Duodenal mucosa (tissue), 2 donors: ENCODE data around the gene CDCP2.
A peak's percentile ranks its signal among the peaks of the same experiment; 100 is the strongest.

ENCODE experiments used
- H3K27ac ChIP-seq: one replicate; pipeline ENCODE4 v1.7.0; 2013; ENCODE audit warnings: low read depth, low read length
- H3K27me3 ChIP-seq, 2 donors: one replicate each; pipeline ENCODE4 v1.7.0; 2013; ENCODE audit warnings: low read length in 2 of 2, control low read depth in 1 of 2; ENCODE audit not compliant: insufficient read depth in 2 of 2, control insufficient read depth in 1 of 2
- H3K36me3 ChIP-seq, 2 donors: one replicate each; pipeline ENCODE4 v1.7.0; 2013; ENCODE audit warnings: low read length in 2 of 2, control low read depth in 1 of 2; ENCODE audit not compliant: insufficient read depth in 2 of 2, control insufficient read depth in 1 of 2
- H3K4me1 ChIP-seq, 2 donors: one replicate each; pipeline ENCODE4 v1.7.0; 2013; ENCODE audit warnings: low read length in 2 of 2, control low read depth in 1 of 2; ENCODE audit not compliant: insufficient read depth in 2 of 2, control insufficient read depth in 1 of 2
- H3K4me3 ChIP-seq, 2 donors: one replicate each; pipeline ENCODE4 v1.7.0; 2013; ENCODE audit warnings: low read length in 2 of 2, low read depth in 1 of 2
- H3K9ac ChIP-seq, 2 donors: one replicate each; pipeline ENCODE4 v1.7.0; 2013; ENCODE audit warnings: low read length in 2 of 2, low read depth in 1 of 2
- H3K9me3 ChIP-seq, 2 donors: one replicate each; pipeline ENCODE4 v1.7.0; 2013; ENCODE audit warnings: low read length in 2 of 2, control low read depth in 1 of 2; ENCODE audit not compliant: control insufficient read depth in 1 of 2

Gene CDCP2

DNA sequence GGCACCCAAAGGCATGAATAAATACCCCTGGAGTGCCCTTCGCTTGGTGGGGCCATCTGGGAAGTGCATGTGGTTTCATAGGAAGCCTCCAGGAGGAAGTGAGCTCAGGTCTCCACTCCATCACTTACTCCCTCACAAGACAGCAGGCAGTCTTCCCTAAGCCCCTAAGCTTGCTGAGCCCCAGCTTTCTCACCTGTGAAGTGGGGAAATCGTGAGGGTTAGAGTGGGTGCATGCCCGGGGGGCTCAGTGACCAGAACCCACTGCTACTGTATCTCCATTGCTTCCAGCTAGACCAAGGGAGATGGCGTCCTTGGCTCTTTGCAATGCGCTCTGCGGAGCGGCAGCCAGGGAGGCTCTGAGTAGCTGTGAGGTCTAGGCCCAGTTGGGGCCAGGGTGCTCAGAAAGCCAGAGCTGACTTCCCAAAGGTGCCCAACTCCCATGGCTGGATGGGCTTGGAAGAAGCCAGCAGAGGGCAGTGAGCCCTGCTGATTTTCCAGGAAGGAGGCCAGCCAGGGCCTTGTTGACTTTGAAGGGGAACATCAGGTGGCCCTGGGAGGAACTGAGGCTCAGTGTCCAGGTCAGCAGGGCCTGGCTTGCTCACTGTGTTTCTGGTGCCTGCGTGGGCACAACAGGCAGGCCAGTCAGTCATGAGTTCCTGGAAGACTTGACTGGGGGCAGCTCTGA lies 27.3 kb downstream of the CDCP2 start:
- Histone ChIP-seq H3K4me1 (peaks cover 21 to 28% of the 10 kb centered on the region in 2 donors), H3K9me3 (no peaks in the 10 kb centered on the region), H3K9ac (no peak overlapping the region), H3K27ac (no peak overlapping the region), H3K36me3 (no peaks in the 10 kb centered on the region), H3K27me3 (peaks cover 0 to under 1% of the 10 kb centered on the region in 2 donors), H3K4me3 (no peak overlapping the region)

DNA sequence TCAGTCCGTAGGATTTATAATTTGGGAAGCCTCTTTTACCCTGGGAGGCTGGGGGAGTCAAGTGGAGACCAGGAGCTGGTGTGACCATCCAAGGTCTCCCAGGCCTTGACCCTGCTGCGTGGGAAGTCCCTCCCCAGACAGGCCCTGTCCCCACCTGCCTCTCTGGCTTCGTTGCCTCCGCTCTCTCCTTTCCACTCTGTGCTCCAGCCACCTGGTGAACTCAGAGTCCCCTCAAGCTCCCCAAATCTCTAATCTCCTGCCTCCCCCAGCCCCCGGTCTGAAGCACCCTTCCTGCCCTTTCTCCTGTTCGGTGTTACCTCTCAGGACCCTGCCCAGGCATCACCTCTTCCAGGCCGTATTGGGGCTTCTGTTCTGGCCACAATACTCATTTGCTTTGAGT lies 27.9 kb downstream of the CDCP2 start:
- Histone ChIP-seq H3K27me3 (peaks cover 0 to 5% of the 10 kb centered on the region in 2 donors), H3K36me3 (no peaks in the 10 kb centered on the region), H3K4me3 (no peak overlapping the region), H3K27ac (no peak overlapping the region), H3K9ac (no peak overlapping the region), H3K4me1 (peaks cover 21 to 28% of the 10 kb centered on the region in 2 donors), H3K9me3 (no peaks in the 10 kb centered on the region)

DNA sequence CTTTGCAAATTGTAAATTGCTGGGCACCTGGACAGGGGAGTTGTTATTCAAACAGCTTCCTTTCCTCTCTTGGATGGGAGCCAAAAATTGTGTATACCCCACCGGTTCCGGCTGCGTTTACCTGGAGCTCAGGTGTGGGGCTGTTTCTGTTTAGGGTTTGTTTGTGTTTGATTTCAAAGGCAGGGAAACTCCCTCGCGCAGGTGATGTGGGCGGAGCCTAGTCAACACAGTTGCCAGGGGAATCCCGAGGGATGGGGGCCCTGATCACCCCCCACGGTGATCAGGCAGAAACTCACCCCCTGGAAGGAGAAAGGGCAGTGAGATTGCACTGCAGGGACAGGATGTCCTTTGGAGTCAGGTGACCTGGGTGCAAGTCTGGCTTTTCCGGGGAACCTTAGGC lies 28.3 kb downstream of the CDCP2 start:
- Histone ChIP-seq H3K9me3 (no peaks in the 10 kb centered on the region), H3K9ac (no peak overlapping the region), H3K27ac (no peak overlapping the region), H3K4me3 (no peak overlapping the region), H3K27me3 (peaks cover 0 to 8% of the 10 kb centered on the region in 2 donors), H3K4me1 (peaks cover 21 to 28% of the 10 kb centered on the region in 2 donors), H3K36me3 (no peaks in the 10 kb centered on the region)

DNA sequence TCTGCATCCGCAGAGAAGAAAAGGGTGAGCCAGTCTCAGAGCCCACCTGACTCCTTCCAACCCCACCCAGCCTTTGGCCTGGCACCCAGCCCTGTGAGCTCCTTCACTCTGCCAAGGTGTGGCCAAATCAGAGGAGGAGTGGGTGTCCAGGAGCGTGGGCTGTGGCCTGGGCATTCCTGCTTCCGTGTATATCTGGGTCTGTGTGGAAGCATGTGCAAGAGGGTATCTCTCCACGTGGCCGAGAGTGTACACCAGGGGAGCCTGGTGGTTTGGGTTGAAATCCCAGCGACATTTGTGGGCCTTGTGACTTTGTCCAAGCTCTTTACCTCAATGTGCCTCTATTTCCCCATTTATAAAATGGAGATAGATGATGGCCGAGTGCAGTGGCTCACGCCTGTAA lies 29.8 kb downstream of the CDCP2 start:
- Histone ChIP-seq H3K9ac (no peak overlapping the region), H3K36me3 (no peaks in the 10 kb centered on the region), H3K27me3 (peaks cover 0 to 8% of the 10 kb centered on the region in 2 donors), H3K27ac (no peak overlapping the region), H3K4me1 (peaks cover 21 to 28% of the 10 kb centered on the region in 2 donors), H3K9me3 (no peaks in the 10 kb centered on the region), H3K4me3 (no peak overlapping the region)

DNA sequence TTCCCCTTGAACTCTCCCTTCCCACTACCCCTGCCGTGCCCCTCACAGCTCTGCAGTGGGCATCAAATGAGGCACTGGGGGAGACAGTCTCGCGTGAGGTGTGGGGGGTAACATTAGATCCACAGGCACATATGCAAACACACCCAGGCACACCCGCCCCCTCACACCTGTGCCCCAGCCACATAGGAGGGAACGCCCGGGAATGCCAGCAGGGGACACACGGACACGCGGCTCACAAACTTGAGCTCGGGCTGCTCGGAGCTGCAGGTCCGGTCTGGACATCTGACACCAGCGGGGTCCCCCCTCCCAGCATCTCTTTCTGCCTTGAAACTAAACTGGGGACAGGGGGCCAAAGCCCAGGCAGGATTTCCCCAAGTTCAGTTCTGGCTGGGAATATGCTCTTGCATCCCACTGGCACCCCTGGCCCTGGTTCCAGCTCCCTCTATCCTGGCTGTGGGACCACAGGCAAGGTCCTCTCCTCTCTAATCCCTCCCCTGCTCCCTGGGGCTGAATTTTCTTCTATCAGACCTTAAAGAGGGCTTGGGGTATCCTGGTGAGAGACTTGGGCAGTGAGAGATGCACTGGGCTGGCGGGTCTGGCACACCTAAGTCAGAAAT lies 30.6 kb downstream of the CDCP2 start:
- no peak overlapping the region for H3K27ac ChIP-seq
- peaks cover 21 to 28% of the 10 kb centered on the region in 2 donors for H3K4me1 ChIP-seq
- H3K4me3 ChIP-seq, result peak overlapping the region; percentile 46 to 62
- no peaks in the 10 kb centered on the region for H3K9me3 ChIP-seq
- peak overlapping the region in 1 of 2 donors; percentile 51 for H3K9ac ChIP-seq
- no peaks in the 10 kb centered on the region for H3K36me3 ChIP-seq
- H3K27me3 ChIP-seq, result peaks cover 0 to 8% of the 10 kb centered on the region in 2 donors

DNA sequence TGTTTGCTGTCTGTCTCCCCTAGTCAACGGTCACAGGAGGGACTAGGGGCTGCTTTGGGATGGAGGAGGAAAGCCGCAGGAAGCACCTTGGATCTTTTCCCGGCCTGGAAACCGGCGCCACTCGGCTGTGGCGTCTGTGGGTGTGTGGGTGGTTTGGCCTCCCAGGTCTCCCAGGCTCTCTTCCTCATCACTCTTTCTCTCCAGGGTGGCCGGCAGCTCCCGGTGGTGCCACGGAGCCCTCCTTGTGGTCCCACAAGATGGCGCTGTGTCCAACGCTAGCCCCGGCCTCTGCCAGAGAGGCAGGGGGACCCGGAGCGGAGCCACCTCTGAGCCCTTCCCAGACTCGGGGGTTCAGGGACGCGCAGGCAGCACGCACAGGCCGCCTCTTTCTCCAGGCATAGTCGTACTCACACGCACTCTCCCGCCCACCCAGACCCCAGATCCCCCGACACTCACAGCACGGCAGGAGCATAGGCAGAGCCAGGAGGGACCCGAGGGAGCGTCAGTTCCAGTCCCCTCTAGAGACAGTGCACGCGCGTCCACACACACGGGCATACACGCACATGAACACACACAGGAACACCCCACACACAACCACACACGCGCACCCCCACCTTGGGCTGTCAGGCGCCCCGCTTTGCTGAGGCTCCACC lies 31.2 kb downstream of the CDCP2 start:
- H3K27ac ChIP-seq, result no peak overlapping the region
- H3K4me1 ChIP-seq, result peaks cover 21 to 28% of the 10 kb centered on the region in 2 donors
- H3K9me3 ChIP-seq, result no peaks in the 10 kb centered on the region
- H3K4me3 ChIP-seq, result peak overlapping the region; percentile 46 to 62
- H3K9ac ChIP-seq, result peak overlapping the region in 1 of 2 donors; percentile 51
- peaks cover 0 to 8% of the 10 kb centered on the region in 2 donors for H3K27me3 ChIP-seq
- H3K36me3 ChIP-seq, result no peaks in the 10 kb centered on the region

DNA sequence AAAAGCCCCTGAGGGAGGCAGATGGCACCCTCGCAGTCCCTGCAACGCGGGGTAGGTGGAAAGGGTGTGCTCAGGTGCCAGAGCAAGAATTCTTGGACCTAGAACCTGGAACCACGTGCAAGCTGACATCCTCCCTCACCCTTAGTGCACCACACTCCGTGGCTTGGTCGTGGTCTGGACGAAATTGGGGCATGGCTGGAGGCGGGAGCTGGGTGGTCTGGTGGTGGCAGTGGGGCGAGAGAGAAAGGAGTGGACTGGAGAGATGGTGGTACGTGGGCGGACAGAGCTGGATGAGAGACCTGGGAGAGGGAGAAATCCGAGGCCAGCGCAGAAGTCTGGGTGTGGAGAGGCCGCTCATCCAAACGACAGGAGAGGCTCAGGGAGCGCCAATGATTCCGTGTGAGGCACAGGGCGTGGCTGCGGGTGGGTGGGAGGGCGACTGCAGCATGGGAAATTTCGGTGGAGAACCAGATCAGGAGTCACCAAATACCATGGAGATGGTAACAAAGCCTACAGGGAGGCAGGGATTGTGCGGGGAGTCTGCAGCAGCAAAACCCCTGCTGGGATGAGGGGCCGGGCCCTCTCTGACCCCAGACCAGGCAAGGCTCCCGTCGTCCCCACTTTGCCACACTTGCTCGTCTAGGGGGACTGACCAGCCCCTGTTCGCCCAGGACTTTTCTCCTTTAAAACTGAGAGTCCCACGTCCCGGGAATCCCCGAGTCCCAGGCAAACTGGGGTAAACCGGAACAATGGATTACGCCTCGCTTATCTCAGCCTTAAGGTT lies 31.9 kb downstream of the CDCP2 start:
- Histone ChIP-seq H3K27me3 (peaks cover 0 to 8% of the 10 kb centered on the region in 2 donors), H3K4me3 (peak overlapping the region; percentile 46 to 62), H3K4me1 (peaks cover 21 to 28% of the 10 kb centered on the region in 2 donors), H3K36me3 (no peaks in the 10 kb centered on the region), H3K9me3 (no peaks in the 10 kb centered on the region), H3K9ac (peak overlapping the region in 1 of 2 donors; percentile 47), H3K27ac (no peak overlapping the region)

DNA sequence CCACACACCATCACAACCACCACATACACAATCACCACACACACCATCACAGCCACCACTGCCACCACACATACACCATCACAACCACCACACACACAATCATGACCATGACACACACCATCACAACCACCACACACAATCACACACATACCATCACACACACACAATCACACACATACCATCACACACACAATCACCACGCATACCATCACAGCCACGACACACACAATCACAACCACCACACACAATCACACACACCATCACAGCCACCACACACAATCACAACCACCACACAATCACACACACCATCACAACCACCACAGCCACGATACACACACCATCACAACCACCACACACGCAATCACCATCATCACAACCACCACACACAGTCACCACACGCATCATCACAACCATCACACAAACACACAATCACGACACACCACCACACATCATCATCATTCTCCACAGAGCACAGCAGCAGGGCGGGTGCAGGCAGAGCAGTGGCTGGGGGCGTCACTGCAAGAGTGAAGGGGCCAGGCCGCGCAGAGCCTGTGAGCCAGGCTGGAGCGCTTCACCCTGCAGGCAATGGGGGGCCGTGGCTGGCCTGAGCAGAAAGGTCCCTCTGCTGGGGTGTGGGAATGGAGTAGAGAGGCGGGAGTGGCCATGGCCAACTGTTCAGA lies 32.6 kb downstream of the CDCP2 start:
- H3K36me3 ChIP-seq, result no peaks in the 10 kb centered on the region
- H3K9ac ChIP-seq, result no peak overlapping the region
- H3K4me1 ChIP-seq, result peaks cover 21 to 24% of the 10 kb centered on the region in 2 donors
- H3K27me3 ChIP-seq, result peaks cover 0 to 8% of the 10 kb centered on the region in 2 donors
- H3K4me3 ChIP-seq, result no peak overlapping the region
- no peak overlapping the region for H3K27ac ChIP-seq
- H3K9me3 ChIP-seq, result no peaks in the 10 kb centered on the region

DNA sequence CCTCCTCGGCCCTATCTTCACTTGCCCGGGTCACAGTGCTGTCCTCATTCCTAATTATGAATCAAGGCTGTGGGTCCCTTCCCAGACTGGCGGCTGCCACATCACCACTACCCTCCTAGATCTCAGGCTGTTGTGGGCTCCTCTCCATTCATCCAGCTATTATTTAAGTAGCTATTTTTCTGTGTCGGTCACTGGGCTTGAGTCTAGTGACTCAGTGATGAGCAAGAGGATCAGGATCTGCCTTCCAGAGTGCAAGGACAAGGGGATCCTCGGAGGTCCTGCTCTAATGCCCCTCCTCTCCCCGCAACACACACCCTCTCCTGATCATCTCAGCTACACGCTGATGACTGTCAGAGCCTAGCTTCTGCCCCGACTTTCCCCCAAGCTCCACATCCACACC lies 34.1 kb downstream of the CDCP2 start:
- Histone ChIP-seq H3K9ac (no peak overlapping the region), H3K4me1 (peaks cover 12 to 13% of the 10 kb centered on the region in 2 donors), H3K4me3 (no peak overlapping the region), H3K9me3 (no peaks in the 10 kb centered on the region), H3K27me3 (peaks cover 0 to 8% of the 10 kb centered on the region in 2 donors), H3K27ac (no peak overlapping the region), H3K36me3 (no peaks in the 10 kb centered on the region)
